Activated T-cell treated with anti-CD3 and anti-CD28 coated beads, Interleukin-2, amount 50 U/mL, for 4 hours (primary cell): Measurements from ENCODE around the gene CCDC85C. TPM values are rescaled to one million over a fixed set of nuclear protein-coding genes. Genes with fewer than 3 reads are reported as not detected.

Source experiments
- ATAC-seq, 2 donors: fragments of 200-7000 bp; cut with Tn5 transposase; one replicate each; pipeline ENCODE4 v1.10.0; 2021
- DNase-seq: peaks from one replicate; pipeline ENCODE4 v3.0.0-alpha.2; 2020
- H3K27me3 Mint-ChIP-seq: one replicate; pipeline ENCODE4 v1.8.0; 2021; ENCODE audit warnings: low read depth, mixed read lengths
- H3K36me3 Mint-ChIP-seq: one replicate; pipeline ENCODE4 v1.8.0; 2022; ENCODE audit warnings: mixed read lengths; ENCODE audit not compliant: insufficient read depth
- H3K4me1 Mint-ChIP-seq: one replicate; pipeline ENCODE4 v1.8.0; 2021; ENCODE audit warnings: low read depth, mixed read lengths
- H3K4me3 Mint-ChIP-seq: one replicate; pipeline ENCODE4 v1.8.0; 2021; ENCODE audit warnings: mild to moderate bottlenecking, moderate library complexity, mixed read lengths
- H3K9me3 Mint-ChIP-seq: one replicate; pipeline ENCODE4 v1.8.0; 2021; ENCODE audit warnings: mixed read lengths
- total RNA-seq, 3 donors: library from RNA; stranded (reverse); gene quantifications; one replicate each; pipeline ENCODE4 v1.2.1, GENCODE V29; 2021

Gene CCDC85C
- total RNA-seq, 3 donors from 2014 or later = 3.8 to 11.1 (median 3.8) TPM

DNA sequence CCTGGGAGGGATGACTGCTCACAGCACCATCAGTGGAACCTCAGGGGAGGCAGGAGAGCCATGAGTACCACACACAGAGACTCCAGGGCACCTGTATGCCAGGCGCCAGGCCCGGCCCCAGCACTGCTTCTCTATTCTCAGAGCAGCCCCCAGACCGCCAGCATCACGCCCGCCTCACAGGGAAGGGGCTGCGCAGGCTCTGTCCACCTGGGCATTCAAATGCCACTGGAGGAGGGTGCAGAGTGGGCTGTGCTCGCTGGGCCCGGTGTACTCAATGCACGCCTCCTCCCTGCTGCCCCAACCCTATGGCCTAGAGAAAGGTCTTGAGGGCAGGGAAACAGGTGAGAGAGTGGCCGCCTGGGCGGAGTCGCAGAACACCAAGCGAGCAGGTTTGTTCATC, 43.6 kb downstream of the CCDC85C start:
- peaks cover 3% of the 10 kb centered on the region for H3K36me3 Mint-ChIP-seq
- ATAC-seq = no peak
- no peaks in the 10 kb centered on the region for H3K27me3 Mint-ChIP-seq
- no peak for DNase-seq
- peaks cover 2% of the 10 kb centered on the region for H3K4me1 Mint-ChIP-seq
- no peak overlapping the region for H3K4me3 Mint-ChIP-seq
- H3K9me3 Mint-ChIP-seq = no peaks in the 10 kb centered on the region

DNA sequence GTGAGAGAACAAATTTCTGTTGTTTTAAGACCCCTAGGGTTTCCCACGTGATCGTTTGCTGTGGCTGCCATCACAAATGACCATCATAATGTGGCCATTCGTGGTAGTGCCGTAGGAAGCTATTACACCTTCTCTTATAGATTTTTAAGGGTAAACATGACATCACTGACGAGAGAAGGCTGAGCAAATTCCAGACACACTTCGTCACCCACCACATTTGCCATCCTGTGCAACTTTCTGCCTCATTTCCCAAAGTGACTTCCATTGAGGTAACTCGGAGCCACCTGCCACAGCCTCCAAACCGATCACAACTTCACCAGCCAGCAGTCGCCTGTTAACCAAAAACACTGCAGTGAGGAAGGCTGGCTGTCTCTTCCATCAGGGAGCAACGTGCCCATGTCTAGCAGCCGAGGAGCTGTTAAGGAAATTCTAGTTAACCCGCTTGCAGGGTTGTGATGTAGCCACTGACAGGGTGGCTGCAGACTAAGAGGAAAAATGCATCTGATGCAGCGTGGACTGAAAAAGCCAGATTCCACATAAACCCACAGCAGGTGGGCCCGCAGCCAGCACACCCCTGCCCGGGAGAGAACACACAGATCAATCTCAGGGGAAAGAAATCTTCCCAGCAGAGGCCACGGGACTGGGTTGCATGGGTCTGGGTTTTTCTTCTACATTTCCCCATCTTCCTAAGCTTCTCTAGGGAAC, 44.6 kb downstream of the CCDC85C start:
- no peaks in the 10 kb centered on the region for H3K27me3 Mint-ChIP-seq
- no peak overlapping the region for H3K4me3 Mint-ChIP-seq
- no peaks in the 10 kb centered on the region for H3K9me3 Mint-ChIP-seq
- ATAC-seq (no peak), DNase-seq (no peak)
- H3K4me1 Mint-ChIP-seq = peaks cover 2% of the 10 kb centered on the region
- H3K36me3 Mint-ChIP-seq = peaks cover 3% of the 10 kb centered on the region

DNA sequence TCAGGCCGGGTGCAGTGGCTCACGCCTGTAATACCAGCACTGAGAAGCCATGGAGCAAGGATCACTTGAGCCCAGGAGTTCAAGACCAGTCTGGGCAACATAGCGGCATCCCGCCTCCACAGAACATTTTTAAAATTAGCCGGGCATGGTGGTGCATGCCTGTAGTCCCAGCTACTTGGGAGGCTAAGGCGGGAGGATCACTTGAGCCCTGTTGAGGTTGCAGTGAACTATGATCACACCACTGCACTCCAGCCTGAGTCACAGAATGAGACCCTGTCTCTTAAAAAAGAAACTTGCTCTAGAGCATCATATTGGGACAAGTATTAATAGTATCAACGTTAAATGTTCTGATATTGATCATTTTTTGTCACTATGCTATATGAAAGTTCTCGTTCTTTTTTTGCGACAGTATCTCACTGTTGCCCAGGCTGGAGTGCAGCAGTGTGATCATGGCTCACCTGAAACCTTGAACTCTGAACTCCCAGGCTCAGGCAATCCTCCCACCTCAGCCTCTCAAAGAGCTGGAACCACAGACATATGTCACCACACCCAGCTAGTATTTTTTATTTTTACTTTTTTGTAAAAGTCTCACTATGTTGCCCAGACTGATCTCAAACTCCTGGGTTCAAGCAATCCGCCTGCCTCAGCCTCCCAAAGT, 47.7 kb downstream of the CCDC85C start:
- peaks cover 2% of the 10 kb centered on the region for H3K4me1 Mint-ChIP-seq
- no peak overlapping the region for H3K4me3 Mint-ChIP-seq
- no peaks in the 10 kb centered on the region for H3K27me3 Mint-ChIP-seq
- ATAC-seq = no peak
- H3K9me3 Mint-ChIP-seq = no peaks in the 10 kb centered on the region
- H3K36me3 Mint-ChIP-seq = peaks cover 3% of the 10 kb centered on the region
- no peak for DNase-seq

DNA sequence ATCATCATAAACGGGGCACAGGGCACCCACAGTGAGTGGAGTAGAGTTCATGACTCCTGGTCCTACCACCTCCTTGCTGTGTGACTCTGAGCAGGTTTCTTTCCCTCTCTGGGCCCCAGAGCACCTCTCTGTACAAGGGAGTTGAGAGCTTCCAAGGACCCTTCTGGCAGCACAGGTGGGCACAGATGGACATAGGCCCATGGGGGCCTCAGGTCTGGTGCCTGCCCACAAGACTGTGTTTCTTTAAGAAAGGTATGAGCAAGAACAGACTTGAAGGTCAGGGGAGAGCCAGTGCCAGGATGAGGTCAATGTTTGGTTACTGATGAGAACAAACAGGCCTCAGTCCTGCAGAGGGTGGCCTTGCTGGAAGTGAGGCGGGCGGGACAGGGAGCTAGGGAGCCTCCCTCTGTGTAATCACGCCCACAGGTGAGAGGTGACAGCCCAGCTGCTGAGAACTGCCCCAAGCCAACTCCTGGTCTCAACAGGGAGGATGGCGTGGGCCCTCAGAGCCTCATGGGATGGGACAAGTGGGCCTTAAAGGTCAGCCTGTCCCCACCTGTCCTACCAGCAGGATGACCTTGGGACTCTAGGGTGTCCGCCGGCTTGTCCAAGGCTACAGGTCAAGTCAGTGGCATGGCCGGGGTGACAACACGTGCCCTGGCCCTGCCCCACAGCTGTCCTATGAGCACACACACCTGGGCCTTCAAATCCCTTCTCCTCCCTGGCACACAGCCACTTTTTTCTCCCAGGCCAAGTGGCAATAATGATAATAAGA, 49.1 kb downstream of the CCDC85C start:
- DNase-seq (no peak), ATAC-seq (no peak)
- H3K4me1 Mint-ChIP-seq = peaks cover 2% of the 10 kb centered on the region

DNA sequence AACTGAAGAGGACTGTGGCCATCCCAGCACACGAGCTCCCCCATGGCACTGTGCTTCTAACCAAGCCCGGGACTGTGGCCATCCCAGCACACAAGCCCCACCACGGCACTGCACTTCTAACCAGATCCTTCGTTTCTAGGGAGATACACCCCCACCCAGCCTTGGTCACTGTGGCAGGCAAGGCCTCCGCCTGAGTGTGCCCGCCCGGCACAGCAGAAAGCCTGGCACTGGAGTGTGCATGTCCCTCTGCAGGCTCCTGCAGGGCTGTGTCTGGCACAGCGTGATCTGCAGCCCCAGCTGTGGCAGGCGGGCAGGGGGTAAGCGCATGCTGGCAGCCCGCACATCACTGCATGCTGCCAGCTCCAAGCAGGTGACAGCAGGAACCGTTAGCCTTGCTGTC, 49.8 kb downstream of the CCDC85C start:
- no peak for ATAC-seq

More for the DNA sequence above, 49.1 kb downstream of the CCDC85C start:
- H3K27me3 Mint-ChIP-seq = no peaks in the 10 kb centered on the region
- H3K4me3 Mint-ChIP-seq = no peak overlapping the region
- peaks cover 3% of the 10 kb centered on the region for H3K36me3 Mint-ChIP-seq
- H3K9me3 Mint-ChIP-seq = no peaks in the 10 kb centered on the region

DNA sequence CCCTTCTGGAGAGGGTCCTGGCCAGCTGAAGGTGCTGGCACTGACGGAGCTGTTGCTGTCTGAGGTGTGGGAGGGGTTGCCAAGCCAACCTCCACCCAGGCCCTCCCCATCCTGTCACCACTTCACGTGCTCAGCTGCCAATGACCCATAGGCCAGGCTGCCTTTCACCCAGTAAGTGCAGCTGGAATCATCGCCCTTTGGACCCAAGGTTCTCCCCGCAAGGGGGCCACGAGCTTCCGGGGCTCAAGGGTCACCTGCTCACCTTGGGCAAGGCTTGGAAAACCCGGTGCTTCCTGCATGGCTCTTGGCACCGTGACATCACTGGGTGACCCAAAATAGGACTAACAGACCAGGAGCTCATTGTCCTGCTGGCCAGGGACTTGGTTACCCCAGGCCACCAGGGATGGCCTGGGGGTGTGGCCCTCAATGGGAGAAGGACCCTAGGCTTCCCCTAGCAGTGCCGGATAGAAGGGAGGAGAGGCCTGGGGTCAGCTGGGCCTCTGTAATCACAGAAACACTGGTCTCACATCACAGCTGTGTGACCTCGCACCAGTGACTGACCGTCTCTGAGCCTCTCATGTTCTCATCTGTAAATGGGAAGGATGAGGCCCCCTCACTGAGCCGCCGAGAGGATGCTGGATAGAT, 51.3 kb downstream of the CCDC85C start:
- DNase-seq (no peak), ATAC-seq (no peak)
- no peak overlapping the region for H3K4me3 Mint-ChIP-seq
- peaks cover 2% of the 10 kb centered on the region for H3K4me1 Mint-ChIP-seq
- no peaks in the 10 kb centered on the region for H3K36me3 Mint-ChIP-seq
- H3K27me3 Mint-ChIP-seq = no peaks in the 10 kb centered on the region
- no peaks in the 10 kb centered on the region for H3K9me3 Mint-ChIP-seq

More for the DNA sequence above, 49.8 kb downstream of the CCDC85C start:
- peaks cover 2% of the 10 kb centered on the region for H3K4me1 Mint-ChIP-seq
- H3K27me3 Mint-ChIP-seq = no peaks in the 10 kb centered on the region
- no peaks in the 10 kb centered on the region for H3K9me3 Mint-ChIP-seq
- DNase-seq = no peak
- H3K4me3 Mint-ChIP-seq = no peak overlapping the region
- peaks cover under 1% of the 10 kb centered on the region for H3K36me3 Mint-ChIP-seq

DNA sequence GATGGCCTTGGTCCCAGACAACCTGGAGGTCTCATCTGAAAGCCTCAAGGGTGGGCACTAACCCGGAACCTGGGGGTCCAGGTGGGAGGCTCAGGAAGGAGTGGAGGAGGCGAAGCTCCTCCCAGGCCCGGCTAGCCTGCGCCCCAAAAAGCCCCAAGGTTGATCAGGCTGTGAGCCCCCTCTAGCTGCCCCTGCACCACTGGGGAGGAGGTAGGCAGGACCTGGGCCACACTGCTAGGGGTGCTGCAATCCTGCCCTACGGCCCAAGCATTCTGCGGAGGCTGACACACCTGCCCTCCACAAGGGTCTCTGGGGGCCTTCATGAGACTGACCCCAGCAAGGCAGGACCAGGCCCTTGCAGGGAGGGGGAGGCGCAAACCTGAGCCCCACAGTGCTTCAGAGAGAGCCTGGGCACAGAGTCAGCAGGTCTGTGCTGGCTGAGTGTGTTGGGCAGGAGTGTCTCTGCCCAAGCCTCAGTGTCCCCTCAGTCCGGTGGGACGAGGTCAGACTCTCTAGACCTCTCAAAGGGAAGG, 51.9 kb downstream of the CCDC85C start:
- peaks cover 2% of the 10 kb centered on the region for H3K4me1 Mint-ChIP-seq
- H3K36me3 Mint-ChIP-seq = no peaks in the 10 kb centered on the region
- no peaks in the 10 kb centered on the region for H3K9me3 Mint-ChIP-seq
- H3K4me3 Mint-ChIP-seq = no peak overlapping the region
- ATAC-seq (no peak), DNase-seq (no peak)
- H3K27me3 Mint-ChIP-seq = no peaks in the 10 kb centered on the region

DNA sequence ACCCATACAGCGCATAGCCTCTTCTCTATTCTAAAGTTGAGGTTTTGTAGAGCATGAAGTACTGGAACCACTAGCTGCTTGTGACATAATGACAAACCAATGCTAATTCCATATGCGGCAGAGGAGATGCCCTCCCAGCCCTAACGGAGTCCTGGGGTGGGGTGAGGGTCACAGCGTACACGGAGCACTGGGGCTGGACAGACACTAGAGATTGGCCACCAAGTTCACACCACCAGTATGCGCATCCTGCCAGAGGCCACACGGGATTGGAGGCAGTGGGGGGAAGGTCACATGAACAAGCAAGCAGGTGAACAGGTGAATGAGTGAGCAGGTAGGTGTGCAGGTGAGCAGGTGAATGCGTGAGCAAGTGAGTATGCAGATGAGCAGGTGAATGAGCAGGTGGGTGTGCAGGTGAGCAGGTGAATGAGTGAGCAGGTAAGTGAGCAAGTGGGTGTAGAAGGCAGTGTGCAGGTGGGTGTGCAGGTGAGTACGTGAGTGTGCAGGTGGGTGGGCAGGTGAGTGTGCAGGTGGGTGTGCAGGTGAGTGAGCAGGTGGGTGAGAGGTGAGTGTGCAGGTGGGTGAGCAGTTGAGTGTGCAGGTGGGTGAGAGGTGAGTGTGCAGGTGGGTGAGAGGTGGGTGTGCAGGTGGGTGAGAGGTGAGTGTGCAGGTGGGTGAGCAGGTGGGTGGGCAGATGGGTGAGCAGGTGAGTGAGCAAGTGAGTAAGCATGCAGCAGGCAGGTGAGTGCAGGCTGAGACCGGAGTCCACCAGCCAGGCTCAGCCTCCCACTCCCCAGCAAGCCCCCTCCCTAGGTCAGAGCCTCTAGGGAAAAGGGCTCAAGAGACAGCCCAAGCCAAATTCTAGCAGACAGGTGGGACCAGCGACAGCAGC, 52.7 kb downstream of the CCDC85C start:
- ATAC-seq = no peak
- H3K4me1 Mint-ChIP-seq = peaks cover 2% of the 10 kb centered on the region

DNA sequence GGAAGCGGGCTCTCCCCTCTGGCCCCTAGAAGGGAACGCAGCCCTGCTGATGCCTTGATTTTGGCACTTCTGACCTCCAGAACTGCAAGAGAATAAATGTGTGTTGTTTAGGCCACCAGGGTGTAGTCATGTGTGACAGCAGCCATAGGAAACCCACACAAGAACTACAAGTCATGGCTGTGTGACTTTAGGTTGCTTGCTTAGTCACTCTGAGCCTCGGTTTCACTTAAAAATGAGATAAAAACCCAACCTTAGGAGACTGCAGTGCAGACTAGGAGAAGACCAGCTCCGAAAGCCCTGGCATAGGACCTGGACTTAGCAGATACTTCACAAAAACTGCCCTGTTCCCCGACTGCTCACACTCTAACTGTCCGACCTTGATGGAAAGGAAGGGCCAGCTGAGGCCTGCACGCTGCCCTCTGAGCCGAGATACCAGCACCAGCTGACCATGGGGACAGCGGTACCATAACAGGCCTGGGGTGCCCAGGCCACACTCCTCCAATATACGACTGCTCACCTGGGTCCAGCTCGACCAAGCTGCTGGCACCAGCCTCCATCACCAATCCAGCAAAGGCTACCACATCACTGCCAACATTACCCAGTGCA, 53.5 kb downstream of the CCDC85C start:
- H3K4me3 Mint-ChIP-seq = no peak overlapping the region
- no peaks in the 10 kb centered on the region for H3K36me3 Mint-ChIP-seq
- no peak for ATAC-seq
- H3K9me3 Mint-ChIP-seq = no peaks in the 10 kb centered on the region
- H3K4me1 Mint-ChIP-seq = peaks cover 2% of the 10 kb centered on the region
- H3K27me3 Mint-ChIP-seq = no peaks in the 10 kb centered on the region
- no peak for DNase-seq

More for the DNA sequence above, 52.7 kb downstream of the CCDC85C start:
- Mint-ChIP-seq H3K36me3 (no peaks in the 10 kb centered on the region), H3K4me3 (no peak overlapping the region), H3K27me3 (no peaks in the 10 kb centered on the region), H3K9me3 (no peaks in the 10 kb centered on the region)
- DNase-seq = no peak

DNA sequence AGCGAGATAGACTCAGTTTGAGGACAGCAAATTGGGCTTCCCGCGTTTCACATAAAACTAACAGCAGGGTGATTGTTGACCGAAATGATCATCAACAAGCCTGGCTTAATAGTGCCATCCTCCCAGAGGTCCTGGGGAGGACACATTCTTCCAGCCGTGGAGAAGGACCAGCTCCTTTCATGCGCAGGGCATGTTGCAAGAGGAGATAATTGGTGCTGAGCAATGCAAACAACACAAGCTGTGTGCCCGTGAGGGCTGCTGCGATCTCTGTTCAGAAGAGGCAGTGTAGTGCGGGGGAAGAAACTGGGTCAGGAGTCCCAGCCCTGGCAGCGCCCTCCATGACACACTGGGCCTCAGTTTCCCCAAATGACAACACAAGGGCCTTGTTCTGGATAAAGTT, 54.3 kb downstream of the CCDC85C start:
- H3K27me3 Mint-ChIP-seq = no peaks in the 10 kb centered on the region

DNA sequence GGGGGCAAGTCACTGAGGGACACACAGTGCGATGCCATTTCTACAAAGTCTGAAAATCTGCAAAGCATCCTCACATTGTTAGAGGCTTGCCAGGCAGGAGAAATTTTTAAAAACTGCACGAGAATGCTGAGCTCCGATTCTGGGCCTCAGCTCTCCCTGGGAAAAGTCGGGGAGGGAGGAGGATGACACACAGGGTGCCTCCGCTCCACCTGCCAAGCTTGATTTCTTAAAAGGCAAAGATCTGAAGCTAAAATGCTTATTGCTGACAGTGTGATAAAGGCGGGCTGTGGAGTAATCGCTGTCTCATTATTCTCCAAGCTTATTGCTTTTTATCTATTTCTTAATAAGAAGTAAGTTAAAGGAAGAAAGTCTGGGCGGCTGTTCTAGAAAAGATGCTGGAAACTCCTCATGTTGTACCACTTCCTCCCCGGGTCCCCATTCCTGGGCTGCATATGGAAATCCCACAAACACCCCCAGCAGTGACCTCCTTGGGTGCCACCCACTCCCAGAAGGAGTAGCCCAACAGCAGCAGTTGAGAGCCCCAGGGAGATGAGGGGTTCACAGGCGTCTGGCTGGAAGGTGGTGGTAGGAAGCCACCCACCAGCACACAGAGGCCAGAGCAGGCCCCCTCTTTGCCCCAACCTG, 55.0 kb downstream of the CCDC85C start:
- H3K9me3 Mint-ChIP-seq = no peaks in the 10 kb centered on the region
- no peak for ATAC-seq
- H3K4me1 Mint-ChIP-seq = peaks cover under 1% of the 10 kb centered on the region
- no peak overlapping the region for H3K4me3 Mint-ChIP-seq
- H3K27me3 Mint-ChIP-seq = no peaks in the 10 kb centered on the region
- no peaks in the 10 kb centered on the region for H3K36me3 Mint-ChIP-seq
- no peak for DNase-seq

More for the DNA sequence above, 54.3 kb downstream of the CCDC85C start:
- Mint-ChIP-seq H3K9me3 (no peaks in the 10 kb centered on the region), H3K4me3 (no peak overlapping the region), H3K36me3 (no peaks in the 10 kb centered on the region), H3K4me1 (peaks cover 2% of the 10 kb centered on the region)
- no peak for DNase-seq
- no peak for ATAC-seq

DNA sequence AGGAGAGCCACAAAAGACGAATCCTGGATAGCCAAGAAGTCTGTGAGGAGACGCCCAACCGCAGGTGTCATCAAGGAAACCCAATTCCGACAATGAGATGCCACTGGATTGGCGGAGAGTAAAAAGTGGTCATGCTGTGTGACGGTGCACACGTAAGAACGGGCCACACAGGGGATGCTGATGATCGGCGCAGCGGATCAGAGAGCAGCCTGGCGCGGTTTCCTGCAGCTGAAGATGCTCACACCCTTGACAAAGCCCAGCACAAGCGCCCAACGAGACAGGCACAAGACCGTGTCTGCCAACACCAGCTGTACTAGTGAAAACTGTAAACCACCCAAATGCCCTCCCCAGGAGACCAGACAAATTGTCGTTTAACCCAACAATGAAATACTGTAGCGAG, 55.8 kb downstream of the CCDC85C start:
- H3K4me1 Mint-ChIP-seq = no peaks in the 10 kb centered on the region
- DNase-seq = no peak
- no peak for ATAC-seq
- no peaks in the 10 kb centered on the region for H3K36me3 Mint-ChIP-seq
- no peaks in the 10 kb centered on the region for H3K27me3 Mint-ChIP-seq
- H3K9me3 Mint-ChIP-seq = no peaks in the 10 kb centered on the region
- H3K4me3 Mint-ChIP-seq = no peak overlapping the region
